ENCODE results near the gene ART4.

The ART4 gene

DNA sequence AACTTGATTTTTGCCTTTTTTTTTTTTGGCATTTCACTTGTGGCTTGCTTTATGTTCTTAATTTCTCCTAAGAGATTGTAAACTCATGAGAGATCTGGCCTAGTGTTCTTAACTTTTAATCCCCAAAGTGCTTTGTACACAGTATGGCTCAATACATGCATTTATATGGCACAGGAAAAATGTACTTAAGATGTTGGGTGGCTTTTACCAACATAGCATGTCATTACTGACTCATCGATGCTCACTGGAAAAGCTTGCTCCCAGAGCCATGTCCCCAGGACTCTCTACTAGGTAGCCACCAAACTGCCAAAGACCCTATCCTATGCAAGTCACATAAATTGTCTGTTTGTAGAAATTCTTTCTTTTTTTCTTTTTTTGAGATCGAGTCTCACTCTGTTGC lies 16.3 kb downstream of the ART4 start:
- Histone ChIP-seq H3K36me3 (replicated peaks; ENCODE audit: low read depth, low read length) (no peaks in the 10 kb centered on the region), H3K9ac (ENCODE audit: low read length) (no peak overlapping the region), H3K4me1 (ENCODE audit: low read length) (no peaks in the 10 kb centered on the region), H4K20me1 (ENCODE audit: insufficient read depth, low read length) (no peaks in the 10 kb centered on the region), H3K79me2 (ENCODE audit: low read length) (no peaks in the 10 kb centered on the region), H3K4me3 (ENCODE audit: low read length) (no peak overlapping the region), H3K27me3 (ENCODE audit: low read depth, low read length) (no peaks in the 10 kb centered on the region), H3K9me3 (ENCODE audit: insufficient read depth, low read length) (no peaks in the 10 kb centered on the region), H3K4me2 (ENCODE audit: low read length) (no peak overlapping the region), H3K27ac (ENCODE audit: low read length) (no peak overlapping the region), H2AFZ (ENCODE audit: low read depth, low read length) (no peak overlapping the region)
- TF ChIP-seq EZH2phosphoT487 (IDR thresholded peaks at IDR 0.05; ENCODE audit: low read depth) = no peak
- TF ChIP-seq, protein P1, sequence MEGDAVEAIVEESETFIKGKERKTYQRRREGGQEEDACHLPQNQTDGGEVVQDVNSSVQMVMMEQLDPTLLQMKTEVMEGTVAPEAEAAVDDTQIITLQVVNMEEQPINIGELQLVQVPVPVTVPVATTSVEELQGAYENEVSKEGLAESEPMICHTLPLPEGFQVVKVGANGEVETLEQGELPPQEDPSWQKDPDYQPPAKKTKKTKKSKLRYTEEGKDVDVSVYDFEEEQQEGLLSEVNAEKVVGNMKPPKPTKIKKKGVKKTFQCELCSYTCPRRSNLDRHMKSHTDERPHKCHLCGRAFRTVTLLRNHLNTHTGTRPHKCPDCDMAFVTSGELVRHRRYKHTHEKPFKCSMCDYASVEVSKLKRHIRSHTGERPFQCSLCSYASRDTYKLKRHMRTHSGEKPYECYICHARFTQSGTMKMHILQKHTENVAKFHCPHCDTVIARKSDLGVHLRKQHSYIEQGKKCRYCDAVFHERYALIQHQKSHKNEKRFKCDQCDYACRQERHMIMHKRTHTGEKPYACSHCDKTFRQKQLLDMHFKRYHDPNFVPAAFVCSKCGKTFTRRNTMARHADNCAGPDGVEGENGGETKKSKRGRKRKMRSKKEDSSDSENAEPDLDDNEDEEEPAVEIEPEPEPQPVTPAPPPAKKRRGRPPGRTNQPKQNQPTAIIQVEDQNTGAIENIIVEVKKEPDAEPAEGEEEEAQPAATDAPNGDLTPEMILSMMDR (IDR thresholded peaks at IDR 0.05; ENCODE audit: low read depth, low read length) = no peak

DNA sequence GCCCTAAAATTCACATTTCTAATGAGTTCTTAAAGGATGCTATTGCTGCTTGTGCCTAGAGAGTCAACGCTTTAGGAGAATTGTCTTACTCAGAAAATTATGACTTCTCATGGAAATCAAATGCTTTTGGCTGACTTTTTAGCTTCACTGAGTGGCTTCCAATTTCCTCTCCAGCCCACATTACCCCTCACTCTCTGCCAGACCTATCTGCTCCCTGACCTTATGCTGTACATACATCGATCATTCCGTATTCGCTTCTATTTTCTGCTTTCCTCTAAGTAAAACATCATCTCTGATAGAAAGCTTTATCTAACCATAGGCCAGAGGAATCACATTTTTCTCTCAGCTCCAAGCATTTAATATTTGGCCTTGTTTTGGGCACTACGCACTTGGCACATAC lies 16.8 kb downstream of the ART4 start:
- no peaks in the 10 kb centered on the region for H3K9me3 ChIP-seq (ENCODE audit: insufficient read depth, low read length)
- TF ChIP-seq, protein P1 (IDR thresholded peaks at IDR 0.05; ENCODE audit: low read depth, low read length) = no peak
- no peak for TF ChIP-seq EZH2phosphoT487 (IDR thresholded peaks at IDR 0.05; ENCODE audit: low read depth)
- no peaks in the 10 kb centered on the region for H3K79me2 ChIP-seq (ENCODE audit: low read length)
- H3K27me3 ChIP-seq (ENCODE audit: low read depth, low read length) = no peaks in the 10 kb centered on the region
- no peak overlapping the region for H3K4me2 ChIP-seq (ENCODE audit: low read length)
- no peaks in the 10 kb centered on the region for H3K36me3 ChIP-seq (replicated peaks; ENCODE audit: low read depth, low read length)
- H2AFZ ChIP-seq (ENCODE audit: low read depth, low read length) = no peak overlapping the region
- peaks cover under 1% of the 10 kb centered on the region; the same call in 1 of the 2 replicates for H3K4me1 ChIP-seq (ENCODE audit: low read length)
- H3K27ac ChIP-seq (ENCODE audit: low read length) = no peak overlapping the region
- H3K9ac ChIP-seq (ENCODE audit: low read length) = no peak overlapping the region
- no peaks in the 10 kb centered on the region for H4K20me1 ChIP-seq (ENCODE audit: insufficient read depth, low read length)
- H3K4me3 ChIP-seq (ENCODE audit: low read length) = no peak overlapping the region

DNA sequence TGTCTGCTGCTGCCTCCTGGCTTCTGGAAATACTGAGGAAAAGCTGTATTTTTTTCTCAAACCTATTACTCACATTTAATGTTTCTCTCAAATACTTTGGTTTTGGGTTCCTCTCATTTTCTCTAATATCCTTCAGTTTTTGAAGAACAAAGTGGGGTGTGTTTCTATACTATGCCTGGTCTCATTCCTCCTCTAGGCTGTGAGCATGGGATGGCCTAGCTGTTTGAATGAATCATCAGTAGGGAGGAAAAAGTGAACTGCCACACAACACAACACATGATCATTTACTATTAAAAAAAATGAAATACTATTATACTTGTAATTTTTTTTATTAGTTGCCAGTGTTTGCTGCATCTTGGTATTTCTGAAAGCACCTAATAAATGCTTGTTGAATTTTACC lies 18.1 kb downstream of the ART4 start:
- Histone ChIP-seq H3K4me3 (ENCODE audit: low read length) (no peak overlapping the region), H3K9me3 (ENCODE audit: insufficient read depth, low read length) (no peaks in the 10 kb centered on the region), H3K36me3 (replicated peaks; ENCODE audit: low read depth, low read length) (no peaks in the 10 kb centered on the region), H2AFZ (ENCODE audit: low read depth, low read length) (no peak overlapping the region), H4K20me1 (ENCODE audit: insufficient read depth, low read length) (no peaks in the 10 kb centered on the region), H3K4me1 (ENCODE audit: low read length) (peaks cover 6% of the 10 kb centered on the region; the same call in 1 of the 2 replicates), H3K4me2 (ENCODE audit: low read length) (no peak overlapping the region), H3K27me3 (ENCODE audit: low read depth, low read length) (no peaks in the 10 kb centered on the region), H3K9ac (ENCODE audit: low read length) (no peak overlapping the region), H3K79me2 (ENCODE audit: low read length) (no peaks in the 10 kb centered on the region), H3K27ac (ENCODE audit: low read length) (no peak overlapping the region)
- TF ChIP-seq, protein P1 (IDR thresholded peaks at IDR 0.05; ENCODE audit: low read depth, low read length) = no peak
- no peak for TF ChIP-seq EZH2phosphoT487 (IDR thresholded peaks at IDR 0.05; ENCODE audit: low read depth)

DNA sequence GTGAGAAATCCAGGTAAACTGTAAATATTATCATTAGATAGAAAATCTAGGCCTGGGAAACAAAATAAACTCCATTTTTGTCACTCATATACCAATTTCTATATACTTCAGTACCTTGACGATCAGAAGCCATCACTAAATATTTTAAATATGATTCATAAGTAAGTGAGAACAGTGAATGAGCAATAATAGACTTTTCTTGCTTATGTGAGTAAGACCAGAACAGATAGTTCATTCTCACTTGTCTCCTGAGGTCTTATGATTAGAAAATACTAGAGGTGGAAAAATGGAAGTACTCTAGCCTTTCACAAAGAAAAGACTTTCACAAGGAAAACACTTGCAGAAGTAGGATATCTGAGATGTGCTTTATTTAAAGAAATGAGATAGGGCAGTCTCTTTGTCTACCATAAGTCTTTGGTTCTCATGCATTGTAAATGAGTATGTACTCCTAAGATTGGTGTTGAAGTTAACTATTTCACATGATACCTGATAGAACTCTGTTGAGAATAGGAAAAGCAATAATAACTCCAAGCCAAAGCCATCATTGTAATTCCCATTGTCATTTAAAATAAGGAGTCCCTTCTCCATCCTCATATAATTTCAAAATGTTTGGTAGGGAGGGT lies 19.2 kb downstream of the ART4 start:
- Histone ChIP-seq H3K9ac (ENCODE audit: low read length) (no peak overlapping the region), H3K36me3 (replicated peaks; ENCODE audit: low read depth, low read length) (no peaks in the 10 kb centered on the region), H4K20me1 (ENCODE audit: insufficient read depth, low read length) (no peaks in the 10 kb centered on the region), H3K9me3 (ENCODE audit: insufficient read depth, low read length) (no peaks in the 10 kb centered on the region), H3K4me3 (ENCODE audit: low read length) (no peak overlapping the region), H3K4me1 (ENCODE audit: low read length) (peaks cover 6% of the 10 kb centered on the region; the same call in 1 of the 2 replicates), H3K4me2 (ENCODE audit: low read length) (no peak overlapping the region), H3K27ac (ENCODE audit: low read length) (no peak overlapping the region), H2AFZ (ENCODE audit: low read depth, low read length) (no peak overlapping the region), H3K27me3 (ENCODE audit: low read depth, low read length) (no peaks in the 10 kb centered on the region), H3K79me2 (ENCODE audit: low read length) (no peaks in the 10 kb centered on the region)
- TF ChIP-seq, protein P1 (IDR thresholded peaks at IDR 0.05; ENCODE audit: low read depth, low read length) = no peak
- no peak for TF ChIP-seq EZH2phosphoT487 (IDR thresholded peaks at IDR 0.05; ENCODE audit: low read depth)

Data from OCI-LY3 (cell line).